ENCODE measurements around the gene PWWP2B.

The PWWP2B gene

GRCh38 chr10:132400547-132401151, 3.6 kb downstream of the PWWP2B start:
- Histone ChIP-seq H3K27ac (peak overlapping the region; percentile 37), H3K9me3 (ENCODE audit: severe bottlenecking) (no peaks in the 10 kb centered on the region), H3K36me3 (peaks cover 37% of the 10 kb centered on the region), H3K4me3 (ENCODE audit: low read depth, low read length) (no peak overlapping the region), H3K27me3 (ENCODE audit: insufficient read depth, low read depth, severe bottlenecking) (no peaks in the 10 kb centered on the region)
- no peak for TF ChIP-seq CTCF (IDR thresholded peaks at IDR 0.05; ENCODE audit: low read depth, low read length)
- DNase-seq, result no peak

- H3K4me3 ChIP-seq (ENCODE audit: low read depth, low read length), result no peak overlapping the region
- no peak overlapping the region for H3K27ac ChIP-seq
- no peaks in the 10 kb centered on the region for H3K9me3 ChIP-seq (ENCODE audit: severe bottlenecking)
- DNase-seq, result no peak
- no peak for TF ChIP-seq CTCF (IDR thresholded peaks at IDR 0.05; ENCODE audit: low read depth, low read length)
- H3K27me3 ChIP-seq (ENCODE audit: insufficient read depth, low read depth, severe bottlenecking), result no peaks in the 10 kb centered on the region
- peaks cover 46% of the 10 kb centered on the region for H3K36me3 ChIP-seq
Measured at GRCh38 chr10:132401401-132402118, 4.6 kb downstream of the PWWP2B start.

- Histone ChIP-seq H3K27me3 (ENCODE audit: insufficient read depth, low read depth, severe bottlenecking) (no peaks in the 10 kb centered on the region), H3K27ac (no peak overlapping the region), H3K9me3 (ENCODE audit: severe bottlenecking) (no peaks in the 10 kb centered on the region), H3K36me3 (peaks cover 54% of the 10 kb centered on the region), H3K4me3 (ENCODE audit: low read depth, low read length) (no peak overlapping the region)
- no peak for DNase-seq
- TF ChIP-seq CTCF (IDR thresholded peaks at IDR 0.05; ENCODE audit: low read depth, low read length), result no peak
Measured at GRCh38 chr10:132402781-132403241, 5.8 kb downstream of the PWWP2B start.

GRCh38 chr10:132403511-132404168, 6.6 kb downstream of the PWWP2B start:
- no peak overlapping the region for H3K27ac ChIP-seq
- TF ChIP-seq CTCF (IDR thresholded peaks at IDR 0.05; ENCODE audit: low read depth, low read length), result no peak
- DNase-seq, result no peak

GRCh38 chr10:132404169-132404880, 7.3 kb downstream of the PWWP2B start:
- H3K27ac ChIP-seq, result no peak overlapping the region
- DNase-seq, result no peak
- peaks cover 56% of the 10 kb centered on the region for H3K36me3 ChIP-seq
- no peaks in the 10 kb centered on the region for H3K27me3 ChIP-seq (ENCODE audit: insufficient read depth, low read depth, severe bottlenecking)
- no peak overlapping the region for H3K4me3 ChIP-seq (ENCODE audit: low read depth, low read length)
- no peak for TF ChIP-seq CTCF (IDR thresholded peaks at IDR 0.05; ENCODE audit: low read depth, low read length)
- H3K9me3 ChIP-seq (ENCODE audit: severe bottlenecking), result no peaks in the 10 kb centered on the region

More at GRCh38 chr10:132403511-132404168, 6.6 kb downstream of the PWWP2B start:
- Histone ChIP-seq H3K9me3 (ENCODE audit: severe bottlenecking) (no peaks in the 10 kb centered on the region), H3K4me3 (ENCODE audit: low read depth, low read length) (no peak overlapping the region), H3K27me3 (ENCODE audit: insufficient read depth, low read depth, severe bottlenecking) (no peaks in the 10 kb centered on the region), H3K36me3 (peaks cover 53% of the 10 kb centered on the region)

All from WERI-Rb-1 (cell line).